Activated naive CD4-positive, alpha-beta T cell treated with anti-CD3 and anti-CD28 coated beads, Interleukin-2, amount 50 U/mL, for 24 hours (primary cell): ENCODE measurements around the gene ADAMTS16.

Experiments used
- H3K27ac Mint-ChIP-seq: one replicate; pipeline ENCODE4 v1.8.0; 2021; ENCODE audit warnings: mild to moderate bottlenecking, mixed read lengths
- H3K27me3 Mint-ChIP-seq: one replicate; pipeline ENCODE4 v1.8.0; 2021; ENCODE audit warnings: mixed read lengths
- H3K36me3 Mint-ChIP-seq: one replicate; pipeline ENCODE4 v1.8.0; 2021; ENCODE audit warnings: mixed read lengths
- H3K4me1 Mint-ChIP-seq: one replicate; pipeline ENCODE4 v1.8.0; 2021; ENCODE audit warnings: mixed read lengths
- H3K4me3 Mint-ChIP-seq: one replicate; pipeline ENCODE4 v1.8.0; 2021; ENCODE audit warnings: mild to moderate bottlenecking, mixed read lengths
- H3K9me3 Mint-ChIP-seq: one replicate; pipeline ENCODE4 v1.8.0; 2021; ENCODE audit warnings: mixed read lengths

ADAMTS16 gene

DNA sequence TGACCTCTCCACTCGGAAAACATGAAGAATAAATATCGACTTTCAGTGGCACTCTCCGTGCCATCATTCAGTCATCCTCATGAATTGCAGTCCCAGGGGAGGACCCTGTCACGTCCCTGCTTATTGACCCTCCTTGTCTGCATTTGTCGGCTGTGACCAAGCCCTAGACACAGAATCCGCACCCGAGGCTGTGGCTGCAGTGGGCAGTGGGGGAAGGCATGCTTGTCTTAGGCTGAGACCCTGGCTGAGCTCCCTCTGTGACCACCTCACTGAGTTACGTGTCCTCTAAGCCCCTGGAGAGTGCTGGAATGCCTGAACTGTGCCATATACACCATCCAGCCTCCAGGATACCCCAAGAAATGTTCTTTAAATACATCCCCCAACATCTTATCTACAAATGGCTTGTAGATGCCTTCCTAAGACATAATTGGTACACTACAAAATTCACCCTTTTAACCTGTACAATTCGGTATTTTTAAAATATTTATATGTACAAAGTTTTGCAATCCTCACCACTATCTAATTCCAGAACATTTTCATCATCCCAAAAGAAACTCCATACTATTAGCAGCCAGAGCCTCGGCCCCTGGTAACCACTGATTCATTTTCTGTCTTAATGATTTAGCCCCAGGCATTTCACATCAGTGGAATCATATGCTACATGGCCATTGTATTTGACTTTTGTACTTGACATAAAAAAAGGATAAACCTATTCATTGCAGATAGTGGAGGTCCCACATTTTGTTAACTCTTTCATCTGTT lies 201.6 kb downstream of the ADAMTS16 start:
- Mint-ChIP-seq H3K36me3 (peaks cover 2% of the 10 kb centered on the region), H3K9me3 (no peaks in the 10 kb centered on the region), H3K27me3 (peaks cover 1% of the 10 kb centered on the region), H3K4me1 (no peaks in the 10 kb centered on the region), H3K27ac (no peak overlapping the region), H3K4me3 (no peak overlapping the region)

DNA sequence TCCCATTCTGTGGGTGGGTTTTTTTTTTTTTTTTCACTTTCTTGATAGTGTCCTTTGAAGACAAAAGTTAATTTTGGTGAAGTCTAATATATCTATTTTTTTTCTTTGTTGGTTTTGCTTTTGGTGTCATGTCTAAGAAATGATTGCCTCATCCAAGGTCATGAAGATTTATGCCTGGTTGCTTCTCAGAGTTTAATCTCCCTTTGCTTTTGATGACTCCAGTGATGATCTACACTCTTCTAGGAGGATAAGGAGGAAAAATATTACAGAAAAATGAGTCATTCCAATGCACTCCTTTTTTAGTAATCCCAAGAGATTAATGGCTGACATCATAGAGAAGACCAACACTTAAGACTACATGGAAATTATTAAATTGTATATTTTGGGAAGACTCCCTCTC lies 202.7 kb downstream of the ADAMTS16 start:
- no peak overlapping the region for H3K4me3 Mint-ChIP-seq
- no peak overlapping the region for H3K27ac Mint-ChIP-seq
- no peaks in the 10 kb centered on the region for H3K9me3 Mint-ChIP-seq
- peaks cover 1% of the 10 kb centered on the region for H3K27me3 Mint-ChIP-seq
- no peaks in the 10 kb centered on the region for H3K4me1 Mint-ChIP-seq
- H3K36me3 Mint-ChIP-seq, result peaks cover 4% of the 10 kb centered on the region

DNA sequence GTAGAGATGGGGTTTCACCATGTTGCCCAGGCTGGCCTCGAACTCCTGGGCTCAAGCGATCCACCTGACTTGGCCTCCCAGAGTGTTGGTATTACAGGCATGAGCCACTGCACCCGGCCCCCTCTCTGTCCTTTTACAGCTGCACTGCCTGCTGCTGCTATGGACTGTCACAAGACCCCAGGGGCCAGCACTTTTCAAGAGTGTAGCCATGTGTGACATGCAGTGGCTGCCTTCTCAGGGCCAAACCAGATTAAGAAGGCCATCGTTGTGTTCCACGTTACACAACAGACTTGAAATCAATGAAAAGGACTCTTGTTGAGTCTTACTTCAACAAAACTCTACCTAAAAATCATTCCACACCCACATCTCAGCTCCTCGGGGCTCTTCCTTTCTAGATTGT lies 203.4 kb downstream of the ADAMTS16 start:
- Mint-ChIP-seq H3K27ac (no peak overlapping the region), H3K9me3 (no peaks in the 10 kb centered on the region), H3K36me3 (peaks cover 4% of the 10 kb centered on the region), H3K4me1 (no peaks in the 10 kb centered on the region), H3K4me3 (no peak overlapping the region), H3K27me3 (peaks cover 1% of the 10 kb centered on the region)

DNA sequence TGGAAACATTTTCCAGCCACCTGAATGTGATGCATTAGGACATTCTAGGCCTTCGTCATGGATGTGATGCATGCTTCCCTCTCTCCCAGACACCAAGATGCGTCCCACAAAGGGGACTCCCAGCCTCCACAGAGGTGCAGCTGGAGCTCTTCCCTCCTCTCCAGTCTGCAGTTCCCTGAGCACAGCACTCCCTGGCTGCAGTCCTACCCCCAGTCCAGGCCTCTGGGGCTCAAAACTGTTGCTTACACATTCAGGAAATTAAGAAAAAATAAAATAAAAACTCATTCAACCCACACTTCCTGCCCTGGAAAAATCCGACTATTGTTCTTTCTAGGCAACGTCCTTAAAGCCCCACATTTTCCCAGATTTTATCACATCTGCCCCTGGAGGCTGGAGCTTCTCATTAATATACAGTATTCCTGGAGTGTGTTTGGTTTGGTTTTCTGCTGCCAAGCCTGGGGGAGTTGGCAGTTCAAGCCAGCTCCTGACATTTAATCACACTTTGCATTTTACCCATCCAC lies 204.0 kb downstream of the ADAMTS16 start:
- Mint-ChIP-seq H3K36me3 (peaks cover 4% of the 10 kb centered on the region), H3K4me1 (no peaks in the 10 kb centered on the region), H3K27ac (no peak overlapping the region), H3K27me3 (peaks cover 1% of the 10 kb centered on the region), H3K9me3 (no peaks in the 10 kb centered on the region), H3K4me3 (no peak overlapping the region)

DNA sequence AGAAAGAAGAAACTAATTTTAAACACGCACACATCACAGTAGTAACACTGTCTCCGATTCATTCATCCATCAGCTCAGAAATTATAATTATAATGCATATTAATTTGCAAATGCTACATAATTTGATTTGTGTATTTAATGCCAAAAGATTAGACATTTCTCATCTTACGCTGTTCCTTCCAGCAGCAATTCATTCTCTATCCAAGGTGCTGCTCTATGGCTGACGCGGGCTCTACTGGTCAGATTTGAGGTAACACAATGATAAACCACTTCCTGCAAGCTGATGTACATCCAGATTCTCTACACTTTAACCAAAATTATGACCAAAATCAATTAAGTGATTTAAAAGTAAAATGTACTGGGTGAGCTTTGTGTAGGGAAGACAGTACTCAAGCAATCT lies 204.5 kb downstream of the ADAMTS16 start:
- H3K36me3 Mint-ChIP-seq, result peaks cover 4% of the 10 kb centered on the region
- H3K9me3 Mint-ChIP-seq, result no peaks in the 10 kb centered on the region
- no peaks in the 10 kb centered on the region for H3K4me1 Mint-ChIP-seq
- H3K27ac Mint-ChIP-seq, result no peak overlapping the region
- no peak overlapping the region for H3K4me3 Mint-ChIP-seq
- H3K27me3 Mint-ChIP-seq, result peaks cover 1% of the 10 kb centered on the region

DNA sequence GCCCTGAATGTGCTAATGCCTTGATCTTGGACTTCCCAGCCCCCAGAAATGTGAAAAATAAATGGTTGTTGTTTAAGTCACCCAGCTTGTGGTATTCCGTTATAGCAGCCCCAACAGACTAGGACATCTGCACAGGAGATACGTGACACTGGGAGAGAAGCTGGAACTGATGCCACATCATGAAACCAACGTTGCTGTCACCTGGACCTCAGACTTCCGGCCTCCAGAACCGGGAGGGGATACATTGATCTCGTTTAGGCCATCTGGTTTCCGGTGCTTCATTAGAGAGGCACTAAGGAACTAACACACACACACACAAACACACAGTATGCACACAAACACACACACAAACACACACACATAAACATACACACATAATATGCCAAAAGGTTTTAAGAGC lies 207.3 kb downstream of the ADAMTS16 start:
- Mint-ChIP-seq H3K27ac (no peak overlapping the region), H3K36me3 (peaks cover 4% of the 10 kb centered on the region), H3K4me3 (no peak overlapping the region), H3K4me1 (no peaks in the 10 kb centered on the region), H3K27me3 (peaks cover 1% of the 10 kb centered on the region), H3K9me3 (no peaks in the 10 kb centered on the region)

DNA sequence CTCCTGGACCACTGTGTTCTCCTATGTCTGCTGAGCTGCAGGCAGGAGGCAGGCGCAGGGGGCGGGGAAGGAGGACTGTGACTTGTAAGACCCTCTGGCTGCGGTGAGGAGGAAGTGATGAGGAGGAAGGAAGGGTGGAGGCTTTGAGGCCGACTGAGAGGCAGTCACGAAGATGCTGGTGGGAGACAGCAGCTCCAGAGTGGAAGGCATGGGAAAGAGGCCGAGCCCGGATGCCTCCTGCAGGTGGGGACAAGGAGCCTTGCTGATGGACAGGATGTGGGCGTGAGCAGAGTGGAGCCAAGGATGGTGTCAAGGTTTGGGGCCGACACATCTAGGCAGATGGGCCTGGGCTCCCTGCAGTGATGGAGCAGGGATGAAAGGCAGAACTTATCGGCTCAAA lies 208.0 kb downstream of the ADAMTS16 start:
- Mint-ChIP-seq H3K27ac (no peak overlapping the region), H3K4me3 (no peak overlapping the region), H3K27me3 (peaks cover 1% of the 10 kb centered on the region), H3K4me1 (no peaks in the 10 kb centered on the region), H3K9me3 (no peaks in the 10 kb centered on the region), H3K36me3 (peaks cover 4% of the 10 kb centered on the region)

DNA sequence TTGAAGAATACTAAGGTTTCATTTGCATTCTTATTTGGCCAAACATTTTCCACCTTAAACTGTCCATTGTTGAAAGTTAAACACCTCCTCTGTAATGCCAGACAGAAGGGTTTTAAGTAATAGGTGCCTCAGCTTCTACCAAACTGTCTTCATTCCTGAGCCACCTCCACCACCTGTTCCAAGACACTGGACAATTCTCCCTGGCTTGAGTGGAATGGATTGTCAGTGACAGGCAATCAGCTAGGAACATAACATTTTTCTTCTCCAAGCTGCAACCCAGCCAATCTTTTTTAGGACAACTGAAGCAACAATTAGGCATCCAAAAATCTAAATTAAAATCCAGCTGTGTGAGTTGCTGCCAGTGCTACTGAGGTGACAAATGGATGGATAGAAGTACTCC lies 208.4 kb downstream of the ADAMTS16 start:
- H3K9me3 Mint-ChIP-seq, result no peaks in the 10 kb centered on the region
- H3K36me3 Mint-ChIP-seq, result peaks cover 4% of the 10 kb centered on the region
- no peak overlapping the region for H3K27ac Mint-ChIP-seq
- no peaks in the 10 kb centered on the region for H3K4me1 Mint-ChIP-seq
- no peak overlapping the region for H3K4me3 Mint-ChIP-seq
- peaks cover 1% of the 10 kb centered on the region for H3K27me3 Mint-ChIP-seq

DNA sequence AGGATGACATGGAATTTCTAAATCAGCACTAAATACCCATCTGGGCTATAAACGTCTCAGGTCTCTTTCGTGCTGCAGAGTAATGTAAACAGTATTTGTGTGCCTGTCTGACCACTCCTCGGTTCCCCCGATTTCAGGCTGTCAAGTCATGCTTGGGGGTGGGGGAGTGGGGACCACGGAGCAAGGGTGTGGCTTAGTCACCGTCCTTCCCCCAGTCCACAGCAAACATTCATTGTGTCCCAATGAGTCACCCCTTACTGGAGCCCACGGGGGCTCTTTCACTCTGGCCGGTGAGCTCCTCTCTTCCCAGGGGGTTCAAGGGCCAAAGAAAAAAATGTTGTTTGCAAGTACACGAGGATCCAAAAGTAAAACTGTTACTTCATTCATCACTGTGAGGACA lies 210.0 kb downstream of the ADAMTS16 start:
- Mint-ChIP-seq H3K27me3 (no peaks in the 10 kb centered on the region), H3K9me3 (no peaks in the 10 kb centered on the region), H3K4me1 (no peaks in the 10 kb centered on the region), H3K4me3 (no peak overlapping the region), H3K36me3 (peaks cover 4% of the 10 kb centered on the region), H3K27ac (no peak overlapping the region)

DNA sequence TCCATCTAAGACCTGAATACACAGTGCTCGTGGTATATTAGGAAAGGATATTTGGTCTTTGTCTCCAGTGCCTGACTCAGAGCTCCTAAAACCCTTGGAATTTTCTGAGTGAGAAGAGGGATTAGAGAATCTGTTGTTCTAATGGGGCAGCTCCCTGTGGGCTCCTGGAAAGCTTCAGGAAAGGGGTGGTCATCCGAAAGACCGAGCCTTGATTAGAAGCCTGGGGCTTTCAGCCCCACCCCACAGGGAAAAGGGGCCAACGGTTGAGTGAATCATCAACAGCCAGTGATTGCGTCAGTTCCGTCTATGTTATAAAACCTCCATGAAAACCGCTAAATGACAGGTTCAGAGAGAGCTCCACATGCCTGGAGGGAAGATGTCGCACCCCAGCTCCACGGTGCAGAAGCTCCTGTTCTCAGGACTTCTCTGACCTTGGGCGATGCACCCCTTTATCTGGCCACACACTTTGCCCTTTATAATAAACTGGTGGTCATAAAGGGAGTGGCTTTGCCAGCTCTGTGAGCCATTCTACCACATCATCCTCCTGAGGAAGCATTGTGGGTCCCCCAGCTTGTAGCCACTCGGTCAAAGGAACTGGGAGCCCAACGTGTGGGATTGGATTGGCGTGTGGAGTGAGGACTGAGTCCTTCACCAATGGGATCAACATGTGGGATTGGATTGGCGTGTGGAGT lies 211.3 kb downstream of the ADAMTS16 start:
- Mint-ChIP-seq H3K4me1 (no peaks in the 10 kb centered on the region), H3K9me3 (no peaks in the 10 kb centered on the region), H3K4me3 (no peak overlapping the region), H3K36me3 (peaks cover 4% of the 10 kb centered on the region), H3K27ac (no peak overlapping the region), H3K27me3 (no peaks in the 10 kb centered on the region)

DNA sequence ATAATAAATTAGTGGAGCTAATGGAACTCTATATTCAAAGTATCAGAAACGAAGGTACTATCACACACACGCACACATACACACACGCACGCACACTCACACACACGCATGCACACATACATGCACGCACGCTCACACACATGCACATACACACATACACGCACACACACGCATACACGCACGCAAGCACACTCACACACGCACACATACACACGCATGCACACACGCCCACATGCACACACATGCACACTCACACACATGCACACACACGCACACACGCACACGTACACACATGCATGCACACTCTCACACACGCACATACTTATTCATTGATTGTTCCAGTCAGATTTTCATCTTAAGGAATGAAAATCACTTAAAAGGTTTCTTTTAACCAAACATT lies 212.5 kb downstream of the ADAMTS16 start:
- H3K36me3 Mint-ChIP-seq, result no peaks in the 10 kb centered on the region

DNA sequence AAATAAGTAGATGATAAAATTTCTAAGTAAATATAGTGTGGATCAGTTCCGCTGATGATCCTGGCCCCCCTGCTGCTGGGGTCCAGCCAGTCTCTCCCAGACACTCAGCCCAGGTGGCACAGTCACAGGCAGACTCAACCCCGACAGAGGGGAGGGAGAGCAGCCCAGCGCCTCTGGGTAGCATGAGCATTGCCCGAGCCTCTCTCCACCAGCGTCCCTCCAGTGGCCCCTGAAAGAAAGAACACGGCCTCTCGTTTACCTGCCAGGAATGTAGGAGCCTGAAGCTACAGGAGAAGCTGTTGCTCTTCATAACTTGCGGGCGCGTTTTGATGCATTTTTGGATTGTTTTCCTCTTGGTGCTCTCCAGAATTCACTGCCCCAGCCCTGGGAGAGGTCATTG lies 213.6 kb downstream of the ADAMTS16 start:
- H3K4me3 Mint-ChIP-seq, result no peak overlapping the region
- no peaks in the 10 kb centered on the region for H3K36me3 Mint-ChIP-seq
- no peaks in the 10 kb centered on the region for H3K9me3 Mint-ChIP-seq
- H3K27ac Mint-ChIP-seq, result no peak overlapping the region
- H3K4me1 Mint-ChIP-seq, result no peaks in the 10 kb centered on the region
- H3K27me3 Mint-ChIP-seq, result no peaks in the 10 kb centered on the region

More for the DNA sequence above, 212.5 kb downstream of the ADAMTS16 start:
- H3K4me1 Mint-ChIP-seq, result no peaks in the 10 kb centered on the region
- H3K27ac Mint-ChIP-seq, result no peak overlapping the region
- no peak overlapping the region for H3K4me3 Mint-ChIP-seq
- H3K9me3 Mint-ChIP-seq, result no peaks in the 10 kb centered on the region
- H3K27me3 Mint-ChIP-seq, result no peaks in the 10 kb centered on the region

DNA sequence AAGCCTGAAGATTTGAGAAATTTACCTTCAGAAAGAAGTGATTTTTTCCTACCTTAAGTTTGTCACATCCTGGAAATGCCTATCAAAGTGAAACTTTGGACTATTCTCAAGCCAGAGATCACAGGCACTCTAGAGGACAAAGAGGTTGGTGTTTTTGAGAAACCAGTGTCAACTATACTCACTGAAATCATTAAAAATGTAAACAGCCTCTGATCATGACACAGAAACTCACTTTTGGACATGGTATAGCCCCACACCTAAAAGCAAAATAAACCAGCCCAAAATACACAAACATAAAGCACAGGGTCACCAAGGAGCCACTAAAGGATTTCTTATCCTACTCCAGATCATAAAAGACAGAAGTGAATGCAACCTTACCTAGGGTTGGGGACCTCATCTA lies 216.6 kb downstream of the ADAMTS16 start:
- no peaks in the 10 kb centered on the region for H3K36me3 Mint-ChIP-seq

DNA sequence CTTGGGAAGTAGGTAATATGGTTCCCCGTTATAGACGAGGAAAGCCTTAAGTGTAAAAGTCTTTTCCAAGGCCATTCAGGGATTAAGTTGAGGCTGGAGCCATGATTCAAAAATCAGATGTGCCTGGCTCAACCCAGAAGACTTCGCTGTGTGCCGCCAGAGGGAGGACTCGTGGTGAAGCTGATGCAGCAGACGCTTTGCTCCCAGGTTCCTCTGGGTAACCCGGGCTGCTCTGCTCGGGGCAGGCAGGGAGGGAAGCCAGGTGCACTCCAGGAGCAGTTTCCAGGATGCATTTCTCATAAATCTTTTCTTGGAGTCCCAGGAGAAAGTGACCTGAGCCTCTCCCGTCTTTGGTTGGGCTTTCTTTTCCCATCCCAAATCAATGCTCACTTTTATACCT lies 219.5 kb downstream of the ADAMTS16 start:
- H3K4me1 Mint-ChIP-seq, result no peaks in the 10 kb centered on the region
- no peak overlapping the region for H3K4me3 Mint-ChIP-seq
- H3K9me3 Mint-ChIP-seq, result no peaks in the 10 kb centered on the region
- H3K27me3 Mint-ChIP-seq, result no peaks in the 10 kb centered on the region
- no peaks in the 10 kb centered on the region for H3K36me3 Mint-ChIP-seq
- H3K27ac Mint-ChIP-seq, result no peak overlapping the region

More for the DNA sequence above, 216.6 kb downstream of the ADAMTS16 start:
- Mint-ChIP-seq H3K4me3 (no peak overlapping the region), H3K27me3 (no peaks in the 10 kb centered on the region), H3K27ac (no peak overlapping the region), H3K4me1 (no peaks in the 10 kb centered on the region), H3K9me3 (no peaks in the 10 kb centered on the region)

DNA sequence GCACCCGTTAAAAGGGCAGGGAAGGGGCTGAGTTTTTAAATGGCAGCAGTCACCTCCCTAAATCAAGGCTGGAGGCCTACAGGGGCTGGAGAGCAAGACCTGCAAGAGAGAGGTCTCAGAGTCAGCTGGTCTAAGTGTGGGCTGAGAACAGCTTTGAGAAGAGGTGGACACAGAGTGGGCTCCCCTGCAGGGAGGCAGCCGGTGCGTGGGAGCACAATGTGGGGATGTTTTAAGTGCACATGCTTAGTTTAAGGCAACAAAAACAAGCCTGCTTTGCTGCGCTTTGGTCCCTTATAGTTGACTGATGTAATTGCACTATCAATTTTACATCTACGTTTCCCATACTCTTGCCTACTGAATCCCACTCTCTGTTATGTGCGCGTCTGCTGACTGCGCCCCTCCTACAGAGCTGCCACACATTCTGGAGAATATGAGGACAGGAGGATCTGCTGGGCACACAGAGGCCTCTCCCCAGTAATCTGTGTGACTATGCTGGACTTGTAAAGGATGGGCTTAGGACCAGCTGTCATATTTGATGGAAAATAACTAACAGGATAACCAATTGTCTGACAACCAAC lies 220.3 kb downstream of the ADAMTS16 start:
- no peak overlapping the region for H3K27ac Mint-ChIP-seq

DNA sequence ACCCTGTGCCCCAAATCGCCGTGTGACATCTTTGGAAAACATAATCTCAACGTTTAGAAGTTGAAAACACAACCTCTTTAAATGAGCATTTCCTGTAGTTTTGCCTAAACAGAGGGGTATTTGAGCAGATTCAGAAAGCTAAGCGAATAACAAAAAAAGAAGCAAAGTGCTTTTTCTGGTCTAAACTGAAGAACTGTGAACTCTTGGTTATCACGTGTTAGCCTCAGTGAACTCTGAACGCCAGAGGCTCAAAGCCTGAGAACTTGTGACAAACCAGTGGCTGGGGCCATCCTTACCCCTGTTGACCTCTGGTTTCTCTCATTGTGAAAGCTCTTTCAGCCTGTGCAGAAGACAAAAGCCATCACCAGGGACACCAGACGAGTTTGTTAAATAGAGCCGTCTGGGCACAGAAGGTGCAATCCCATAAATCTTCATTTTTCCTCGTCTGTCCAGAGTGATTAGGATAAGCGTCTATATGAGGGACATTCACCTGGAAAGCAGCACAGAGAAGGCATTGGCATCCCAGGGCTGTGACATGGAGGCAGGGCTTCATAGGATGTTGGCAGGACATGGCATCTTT lies 220.9 kb downstream of the ADAMTS16 start:
- Mint-ChIP-seq H3K4me1 (no peaks in the 10 kb centered on the region), H3K27ac (no peak overlapping the region), H3K4me3 (no peak overlapping the region), H3K27me3 (no peaks in the 10 kb centered on the region), H3K36me3 (no peaks in the 10 kb centered on the region), H3K9me3 (no peaks in the 10 kb centered on the region)

More for the DNA sequence above, 220.3 kb downstream of the ADAMTS16 start:
- no peaks in the 10 kb centered on the region for H3K4me1 Mint-ChIP-seq
- no peaks in the 10 kb centered on the region for H3K9me3 Mint-ChIP-seq
- no peak overlapping the region for H3K4me3 Mint-ChIP-seq
- H3K36me3 Mint-ChIP-seq, result no peaks in the 10 kb centered on the region
- no peaks in the 10 kb centered on the region for H3K27me3 Mint-ChIP-seq
